ENCODE results near the gene LSR. TPM values are rescaled to one million over a fixed set of nuclear protein-coding genes. Genes with fewer than 3 reads are reported as not detected.
A peak's percentile ranks its signal among the peaks of the same experiment; 100 is the strongest.

Gene LSR
- polyA plus RNA-seq, 1 donor from 2014 or later = 49.1 TPM

DNA sequence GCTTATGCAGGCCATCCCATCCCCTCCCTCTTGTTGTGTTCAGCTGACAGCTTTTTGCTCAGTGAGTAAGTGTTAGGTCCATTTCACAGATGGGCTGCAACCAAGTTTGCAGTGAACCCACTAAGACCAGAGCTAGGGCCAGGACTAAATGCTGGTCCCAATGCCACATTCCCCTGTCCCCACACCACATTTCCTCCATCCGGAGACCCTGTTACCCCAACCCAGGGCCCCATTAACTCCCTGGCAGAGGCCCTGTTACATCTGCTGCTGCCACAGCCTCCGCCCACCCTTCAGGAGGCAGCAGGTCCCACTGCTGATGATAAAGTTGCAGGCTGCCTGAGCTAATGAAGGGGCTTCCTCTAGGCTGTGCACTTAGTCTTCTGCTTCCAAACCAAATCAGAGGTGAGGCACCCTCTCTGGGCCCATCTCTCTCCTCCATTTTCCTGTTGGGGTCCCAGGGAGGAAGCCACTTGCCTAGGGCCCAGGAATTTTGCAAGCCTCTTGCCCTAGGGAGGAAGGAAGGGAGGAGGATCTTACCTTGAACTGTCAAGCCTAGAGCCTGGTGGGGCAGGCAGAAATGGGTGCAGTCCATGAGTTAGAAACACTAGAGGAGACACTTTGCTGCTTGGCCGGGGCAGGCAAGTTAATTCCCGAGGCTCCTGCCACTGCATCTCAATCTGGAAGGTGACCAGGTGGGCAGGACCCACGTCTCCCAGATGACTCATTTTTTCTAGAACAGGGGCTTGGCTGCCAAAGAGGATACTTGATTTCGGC is 16.5 kb downstream of the LSR start:
- Mint-ChIP-seq H3K27ac (peak overlapping the region; percentile 86 to 98 (median 89)), H3K9me3 (no peaks in the 10 kb centered on the region), H3K27me3 (no peaks in the 10 kb centered on the region), H3K36me3 (peaks cover 2% of the 10 kb centered on the region), H3K4me1 (peaks cover 15 to 19% (median 17%) of the 10 kb centered on the region in 3 donors), H3K4me3 (peak overlapping the region; percentile 63 to 85 (median 72))

DNA sequence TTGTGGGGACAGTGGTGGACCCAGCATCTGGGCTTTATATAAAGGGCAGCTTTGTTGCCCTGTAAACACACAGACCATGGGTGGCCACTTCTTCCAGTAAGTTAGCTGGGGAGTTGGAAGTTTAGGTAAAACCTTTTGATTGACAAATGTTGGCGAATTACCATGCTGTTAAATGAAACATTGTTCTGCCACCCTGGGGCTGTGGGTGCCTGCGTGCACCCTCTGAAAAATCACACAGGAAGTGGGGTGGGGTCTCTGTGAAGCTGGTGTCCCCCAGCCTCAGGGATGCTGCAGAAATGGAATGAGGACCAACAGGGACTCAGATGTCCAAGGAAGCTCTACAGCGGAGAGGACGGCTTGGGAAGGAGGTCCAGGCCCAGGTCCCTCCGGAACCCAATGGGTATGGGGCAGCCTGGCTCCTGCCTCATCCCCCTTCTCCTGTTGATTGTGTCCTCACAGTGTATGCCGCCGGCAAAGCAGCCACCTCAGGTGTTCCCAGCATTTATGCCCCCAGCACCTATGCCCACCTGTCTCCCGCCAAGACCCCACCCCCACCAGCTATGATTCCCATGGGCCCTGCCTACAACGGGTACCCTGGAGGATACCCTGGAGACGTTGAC is 17.2 kb downstream of the LSR start:
- H3K27ac Mint-ChIP-seq = peak overlapping the region; percentile 86 to 98 (median 89)
- no peaks in the 10 kb centered on the region for H3K27me3 Mint-ChIP-seq
- peaks cover 17 to 22% (median 19%) of the 10 kb centered on the region in 3 donors for H3K4me1 Mint-ChIP-seq
- no peaks in the 10 kb centered on the region for H3K9me3 Mint-ChIP-seq
- H3K4me3 Mint-ChIP-seq = peak overlapping the region; percentile 66 to 85 (median 76)
- peaks cover 2% of the 10 kb centered on the region for H3K36me3 Mint-ChIP-seq

DNA sequence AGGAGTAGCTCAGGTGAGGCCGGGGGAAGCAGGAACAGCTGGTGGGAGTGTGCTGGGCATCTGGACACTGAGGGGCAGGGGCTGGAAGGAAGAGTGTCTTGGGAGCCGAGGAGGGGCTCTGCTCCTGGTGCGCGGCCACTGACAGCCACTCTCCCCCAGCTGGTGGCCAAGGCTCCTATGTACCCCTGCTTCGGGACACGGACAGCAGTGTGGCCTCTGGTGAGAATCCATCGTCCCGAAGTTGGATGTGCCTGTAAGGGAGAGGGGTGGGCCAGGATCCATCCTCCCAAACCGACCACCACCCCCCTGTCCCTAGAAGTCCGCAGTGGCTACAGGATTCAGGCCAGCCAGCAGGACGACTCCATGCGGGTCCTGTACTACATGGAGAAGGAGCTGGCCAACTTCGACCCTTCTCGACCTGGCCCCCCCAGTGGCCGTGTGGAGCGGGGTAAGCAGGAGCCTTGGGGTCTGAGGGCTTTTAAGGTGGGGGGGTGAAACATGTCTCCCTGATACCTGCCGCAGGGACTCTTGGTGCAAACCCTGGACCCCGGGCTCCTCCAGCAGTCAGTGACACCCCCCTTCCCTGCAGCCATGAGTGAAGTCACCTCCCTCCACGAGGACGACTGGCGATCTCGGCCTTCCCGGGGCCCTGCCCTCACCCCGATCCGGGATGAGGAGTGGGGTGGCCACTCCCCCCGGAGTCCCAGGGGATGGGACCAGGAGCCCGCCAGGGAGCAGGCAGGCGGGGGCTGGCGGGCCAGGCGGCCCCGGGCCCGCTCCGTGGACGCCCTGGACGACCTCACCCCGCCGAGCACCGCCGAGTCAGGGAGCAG is 17.9 kb downstream of the LSR start:
- Mint-ChIP-seq H3K27me3 (no peaks in the 10 kb centered on the region), H3K4me1 (peaks cover 18 to 24% (median 24%) of the 10 kb centered on the region in 3 donors), H3K9me3 (no peaks in the 10 kb centered on the region), H3K36me3 (peaks cover 2% of the 10 kb centered on the region), H3K27ac (peak overlapping the region in 2 of 3 donors; percentile 89 to 98), H3K4me3 (peak overlapping the region; percentile 91 to 96 (median 96))

DNA sequence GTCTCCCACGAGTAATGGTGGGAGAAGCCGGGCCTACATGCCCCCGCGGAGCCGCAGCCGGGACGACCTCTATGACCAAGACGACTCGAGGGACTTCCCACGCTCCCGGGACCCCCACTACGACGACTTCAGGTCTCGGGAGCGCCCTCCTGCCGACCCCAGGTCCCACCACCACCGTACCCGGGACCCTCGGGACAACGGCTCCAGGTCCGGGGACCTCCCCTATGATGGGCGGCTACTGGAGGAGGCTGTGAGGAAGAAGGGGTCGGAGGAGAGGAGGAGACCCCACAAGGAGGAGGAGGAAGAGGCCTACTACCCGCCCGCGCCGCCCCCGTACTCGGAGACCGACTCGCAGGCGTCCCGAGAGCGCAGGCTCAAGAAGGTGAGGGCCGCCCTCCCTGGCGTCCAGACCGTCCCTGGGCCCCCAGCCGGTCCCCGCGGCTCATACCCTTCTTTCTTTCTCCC is 18.6 kb downstream of the LSR start:
- Mint-ChIP-seq H3K9me3 (no peaks in the 10 kb centered on the region), H3K4me1 (peaks cover 24 to 30% (median 27%) of the 10 kb centered on the region in 3 donors), H3K4me3 (peak overlapping the region; percentile 91 to 96 (median 96)), H3K27ac (peak overlapping the region; percentile 78 to 98 (median 95)), H3K27me3 (peaks cover 4% of the 10 kb centered on the region), H3K36me3 (peaks cover 2% of the 10 kb centered on the region)

DNA sequence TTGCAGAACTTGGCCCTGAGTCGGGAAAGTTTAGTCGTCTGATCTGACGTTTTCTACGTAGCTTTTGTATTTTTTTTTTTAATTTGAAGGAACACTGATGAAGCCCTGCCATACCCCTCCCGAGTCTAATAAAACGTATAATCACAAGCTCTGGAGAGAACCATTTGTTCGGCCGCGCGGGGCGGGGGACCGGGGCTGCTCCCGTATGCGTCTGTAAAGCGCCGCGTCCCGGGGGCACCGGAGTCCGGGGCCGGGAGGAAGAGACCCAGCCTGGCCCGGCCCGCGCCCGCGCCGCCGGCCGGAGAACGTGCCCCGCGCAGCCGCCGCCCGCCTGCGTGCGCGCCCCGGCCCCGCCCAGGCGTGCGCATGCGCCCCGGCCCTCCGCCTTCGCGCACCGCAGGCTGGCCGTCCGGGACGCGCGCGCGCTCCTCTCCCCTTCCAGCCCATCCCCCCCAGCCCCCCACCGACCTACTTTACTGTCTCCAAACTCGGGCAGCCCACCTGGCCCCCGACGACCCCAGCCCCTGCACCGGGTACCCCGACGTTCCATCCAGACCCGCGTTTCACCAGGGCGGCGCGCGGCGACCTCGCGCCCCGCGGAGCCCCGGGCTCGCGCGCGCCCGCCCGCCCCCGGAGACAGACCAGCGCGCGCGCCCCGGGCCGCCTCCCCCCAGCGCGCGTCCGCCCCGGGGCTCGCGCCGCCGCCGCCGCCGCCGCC is 19.2 kb downstream of the LSR start:
- Mint-ChIP-seq H3K9me3 (no peaks in the 10 kb centered on the region), H3K4me3 (peak overlapping the region; percentile 91 to 96 (median 96)), H3K27ac (peak overlapping the region; percentile 78 to 98 (median 95)), H3K4me1 (peaks cover 24 to 32% (median 28%) of the 10 kb centered on the region in 3 donors), H3K27me3 (peaks cover 5% of the 10 kb centered on the region), H3K36me3 (peaks cover 2% of the 10 kb centered on the region)

DNA sequence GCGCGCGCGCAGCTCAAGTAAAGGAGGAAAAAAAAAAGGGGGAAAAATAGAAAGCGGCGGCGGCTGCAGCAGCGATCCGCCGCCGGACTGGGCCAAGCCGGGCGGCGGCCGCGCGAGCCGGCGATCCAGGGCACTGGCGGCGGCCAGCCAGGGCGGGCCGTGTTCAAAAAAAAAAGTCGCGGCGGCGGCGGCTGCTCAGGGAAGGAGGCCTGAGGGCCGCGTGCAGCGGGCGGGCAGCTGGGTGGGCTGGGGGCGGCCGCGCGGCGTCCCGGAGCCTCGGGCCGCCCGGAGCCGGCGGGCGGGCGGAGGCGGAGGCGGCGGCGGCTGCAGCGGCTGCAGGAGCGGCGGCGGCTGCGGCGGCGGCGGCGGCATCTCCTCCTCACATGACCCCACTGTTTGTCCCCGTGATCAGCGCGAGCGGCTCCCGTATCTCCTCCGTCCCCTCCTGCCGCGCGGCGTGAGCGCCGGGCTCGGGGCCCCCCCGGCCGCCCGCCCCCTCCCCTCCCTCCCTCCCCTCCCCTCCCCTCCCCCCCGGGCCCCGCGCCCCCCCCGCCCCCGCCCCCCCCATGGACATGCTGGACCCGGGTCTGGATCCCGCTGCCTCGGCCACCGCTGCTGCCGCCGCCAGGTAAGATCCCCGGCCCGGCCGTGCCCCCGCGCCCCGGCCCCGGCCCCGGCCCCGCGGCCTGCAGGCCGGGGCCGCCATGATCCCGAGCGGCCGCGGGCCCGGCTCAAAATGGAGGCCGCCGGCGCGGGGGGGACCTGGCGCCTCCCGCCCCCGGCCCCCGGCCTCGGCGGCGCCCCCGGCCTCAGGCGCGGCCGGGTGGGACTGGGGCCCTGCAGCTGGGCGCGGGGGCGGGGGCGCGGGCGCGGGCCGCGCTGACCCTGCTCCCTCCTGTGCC is 20.0 kb downstream of the LSR start, which contains the start of gene USF2:
Gene USF2, plus strand, starts transcription at position 427 of the 902 bp plus-strand sequence. Its CDS starts 140 bp downstream, at position 567.
- H3K4me3 Mint-ChIP-seq = peak within 1 kb of the TSS; percentile 91 to 96 (median 96)
- peak within 1 kb of the TSS; percentile 78 to 98 (median 95) for H3K27ac Mint-ChIP-seq
- H3K4me1 Mint-ChIP-seq = peaks cover 25 to 36% (median 33%) of the 10 kb centered on the region in 3 donors
- peaks cover 5% of the 10 kb centered on the region for H3K27me3 Mint-ChIP-seq
- peaks cover 2% of the 10 kb centered on the region for H3K36me3 Mint-ChIP-seq
- no peaks in the 10 kb centered on the region for H3K9me3 Mint-ChIP-seq

DNA sequence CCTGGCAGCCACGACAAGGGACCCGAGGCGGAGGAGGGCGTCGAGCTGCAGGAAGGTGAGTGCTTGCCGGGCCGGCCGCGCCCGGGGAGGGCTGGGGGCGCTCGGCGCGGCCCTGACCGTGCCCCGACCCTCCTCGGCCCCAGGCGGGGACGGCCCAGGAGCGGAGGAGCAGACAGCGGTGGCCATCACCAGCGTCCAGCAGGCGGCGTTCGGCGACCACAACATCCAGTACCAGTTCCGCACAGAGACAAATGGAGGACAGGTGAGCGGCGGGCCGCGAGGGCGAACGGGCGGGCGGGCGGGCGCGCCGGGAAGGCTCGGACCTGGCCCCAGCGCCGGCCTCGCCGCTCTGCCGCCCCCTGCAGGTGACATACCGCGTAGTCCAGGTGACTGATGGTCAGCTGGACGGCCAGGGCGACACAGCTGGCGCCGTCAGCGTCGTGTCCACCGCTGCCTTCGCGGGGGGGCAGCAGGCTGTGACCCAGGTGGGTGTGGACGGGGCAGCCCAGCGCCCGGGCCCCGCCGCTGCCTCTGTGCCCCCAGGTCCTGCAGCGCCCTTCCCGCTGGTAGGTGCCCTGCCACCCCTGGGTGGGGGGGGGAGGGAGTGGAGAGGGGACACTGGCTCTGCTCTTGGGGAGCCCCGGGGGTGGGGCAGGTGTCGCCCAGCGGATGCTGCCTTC is 20.8 kb downstream of the LSR start:
- peaks cover 28 to 33% (median 30%) of the 10 kb centered on the region in 3 donors for H3K4me1 Mint-ChIP-seq
- peak overlapping the region; percentile 76 to 86 (median 82) for H3K4me3 Mint-ChIP-seq
- H3K36me3 Mint-ChIP-seq = no peaks in the 10 kb centered on the region
- H3K9me3 Mint-ChIP-seq = no peaks in the 10 kb centered on the region
- H3K27me3 Mint-ChIP-seq = peaks cover 5% of the 10 kb centered on the region
- H3K27ac Mint-ChIP-seq = peak overlapping the region; percentile 53 to 95 (median 76)

DNA sequence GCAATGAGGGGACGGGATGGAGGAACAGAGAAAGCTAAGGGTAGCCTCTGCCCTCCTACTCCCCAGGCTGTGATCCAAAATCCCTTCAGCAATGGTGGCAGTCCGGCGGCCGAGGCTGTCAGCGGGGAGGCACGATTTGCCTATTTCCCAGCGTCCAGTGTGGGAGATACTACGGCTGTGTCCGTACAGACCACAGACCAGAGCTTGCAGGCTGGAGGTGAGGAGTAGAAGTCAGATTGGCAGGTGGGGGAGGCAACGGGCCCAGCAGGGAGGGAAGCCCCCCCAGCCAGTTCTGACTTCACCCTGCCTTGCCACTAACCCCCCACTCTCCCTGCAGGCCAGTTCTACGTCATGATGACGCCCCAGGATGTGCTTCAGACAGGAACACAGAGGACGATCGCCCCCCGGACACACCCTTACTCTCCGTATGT is 21.6 kb downstream of the LSR start:
- peak overlapping the region; percentile 69 to 86 (median 80) for H3K4me3 Mint-ChIP-seq
- H3K27ac Mint-ChIP-seq = peak overlapping the region in 1 of 3 donors; percentile 95

DNA sequence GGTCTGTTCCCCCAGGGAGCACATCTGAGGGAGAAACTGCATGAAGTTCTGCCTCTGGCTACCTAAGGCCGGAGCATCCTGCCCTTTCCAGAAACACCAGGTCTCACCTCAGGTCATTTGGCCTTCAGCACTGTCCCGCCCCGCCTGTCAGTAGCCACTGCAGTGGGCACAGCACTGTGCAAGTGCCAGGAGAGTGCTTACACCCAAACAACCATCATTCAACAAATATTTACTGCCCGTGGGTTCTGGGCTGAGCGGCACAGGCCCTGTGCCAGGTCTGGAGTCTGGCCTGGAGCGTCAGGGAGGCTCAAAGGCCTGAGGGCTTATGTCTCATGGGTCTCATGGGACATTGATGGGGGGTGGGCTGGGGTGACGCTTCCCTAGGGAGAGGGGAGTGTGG is 22.7 kb downstream of the LSR start:
- Mint-ChIP-seq H3K27me3 (peaks cover 5% of the 10 kb centered on the region), H3K36me3 (no peaks in the 10 kb centered on the region), H3K4me1 (peaks cover 20 to 28% (median 27%) of the 10 kb centered on the region in 3 donors)

More for the DNA sequence above, 21.6 kb downstream of the LSR start:
- peaks cover 26 to 33% (median 28%) of the 10 kb centered on the region in 3 donors for H3K4me1 Mint-ChIP-seq
- no peaks in the 10 kb centered on the region for H3K36me3 Mint-ChIP-seq
- no peaks in the 10 kb centered on the region for H3K9me3 Mint-ChIP-seq
- peaks cover 5% of the 10 kb centered on the region for H3K27me3 Mint-ChIP-seq

DNA sequence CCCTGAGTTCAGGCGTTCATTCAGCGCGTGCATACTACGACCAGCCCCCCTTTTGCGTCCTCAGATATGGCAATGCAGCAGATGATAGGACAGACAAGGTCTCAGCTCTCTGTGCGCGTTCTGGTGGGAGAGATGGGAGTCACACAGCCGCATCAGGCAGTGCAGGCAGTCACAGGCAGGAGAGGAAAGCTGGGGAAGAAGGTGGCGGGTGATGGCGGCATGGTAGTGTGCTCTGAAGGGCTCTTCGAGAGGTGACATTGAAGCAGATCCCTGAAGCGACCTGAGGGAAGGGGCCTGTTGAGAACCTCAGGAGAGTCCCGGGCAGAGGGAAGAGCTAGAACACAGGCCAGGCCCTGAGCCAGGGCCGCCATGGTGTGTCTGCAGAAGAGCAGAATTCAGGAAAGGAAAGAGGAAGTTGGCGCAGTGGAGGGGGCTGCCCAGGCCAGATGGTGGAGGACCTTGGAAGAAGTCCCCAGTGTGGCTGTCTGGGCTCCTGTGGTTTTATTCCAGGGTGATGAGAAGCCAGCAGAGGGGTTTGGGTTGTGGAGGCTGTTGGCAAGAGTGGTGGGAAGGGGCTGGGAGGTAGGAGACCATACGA is 23.4 kb downstream of the LSR start:
- H3K4me3 Mint-ChIP-seq = peak overlapping the region; percentile 1 to 86 (median 70)
- peak overlapping the region; percentile 69 to 95 (median 95) for H3K27ac Mint-ChIP-seq
- no peaks in the 10 kb centered on the region for H3K9me3 Mint-ChIP-seq
- H3K4me1 Mint-ChIP-seq = peaks cover 20 to 28% (median 27%) of the 10 kb centered on the region in 3 donors
- peaks cover 5% of the 10 kb centered on the region for H3K27me3 Mint-ChIP-seq
- no peaks in the 10 kb centered on the region for H3K36me3 Mint-ChIP-seq

More for the DNA sequence above, 22.7 kb downstream of the LSR start:
- peak overlapping the region in 1 of 4 donors; percentile 86 for H3K4me3 Mint-ChIP-seq
- peak overlapping the region; percentile 69 to 95 (median 95) for H3K27ac Mint-ChIP-seq
- no peaks in the 10 kb centered on the region for H3K9me3 Mint-ChIP-seq

DNA sequence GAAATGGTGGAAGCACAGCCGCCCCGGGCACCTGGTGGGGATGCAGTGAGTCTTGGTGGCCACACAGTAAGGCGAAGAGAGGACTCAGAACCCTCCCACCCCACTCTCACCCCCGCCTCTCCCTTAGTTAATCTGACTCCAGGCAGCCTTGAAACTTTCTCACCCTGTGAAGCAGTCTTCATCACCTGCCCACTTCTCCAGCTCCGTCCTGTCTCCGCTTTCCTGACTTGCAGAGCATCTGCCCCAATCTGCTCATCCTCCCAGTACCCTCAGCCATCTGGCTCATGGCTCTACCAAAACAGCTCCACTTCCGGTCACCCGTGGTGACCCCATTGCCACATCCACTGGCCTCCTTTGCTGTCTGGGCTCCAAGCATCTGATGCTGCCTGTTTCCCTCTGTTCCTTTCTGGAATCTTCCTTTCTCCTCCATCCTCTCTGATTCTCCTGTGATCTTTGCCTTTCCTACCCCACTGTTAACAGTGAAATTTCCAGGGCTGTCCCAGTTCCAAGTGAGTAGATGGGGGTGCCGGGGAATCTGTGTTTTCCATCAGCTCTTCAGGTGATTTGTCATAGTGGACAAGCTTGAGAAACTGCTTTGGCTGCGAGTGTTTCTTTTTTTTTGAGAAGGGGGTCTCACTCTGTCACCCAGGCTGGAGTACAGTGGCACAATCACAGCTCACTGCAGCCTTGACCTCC is 24.3 kb downstream of the LSR start:
- Mint-ChIP-seq H3K27me3 (peaks cover 5% of the 10 kb centered on the region), H3K27ac (peak overlapping the region; percentile 12 to 51 (median 43)), H3K9me3 (no peaks in the 10 kb centered on the region), H3K4me3 (peak overlapping the region in 1 of 4 donors; percentile 11), H3K4me1 (peaks cover 18 to 27% (median 22%) of the 10 kb centered on the region in 3 donors), H3K36me3 (no peaks in the 10 kb centered on the region)

Measured in IgD-negative memory B cell (primary cell).